ENCODE results near the gene CPAMD8.
"Not testable (repeated sequence)": the region's sequence is repeated elsewhere in the genome, so short reads cannot be mapped to it uniquely, and the experiment has no call there.

CPAMD8 gene

DNA sequence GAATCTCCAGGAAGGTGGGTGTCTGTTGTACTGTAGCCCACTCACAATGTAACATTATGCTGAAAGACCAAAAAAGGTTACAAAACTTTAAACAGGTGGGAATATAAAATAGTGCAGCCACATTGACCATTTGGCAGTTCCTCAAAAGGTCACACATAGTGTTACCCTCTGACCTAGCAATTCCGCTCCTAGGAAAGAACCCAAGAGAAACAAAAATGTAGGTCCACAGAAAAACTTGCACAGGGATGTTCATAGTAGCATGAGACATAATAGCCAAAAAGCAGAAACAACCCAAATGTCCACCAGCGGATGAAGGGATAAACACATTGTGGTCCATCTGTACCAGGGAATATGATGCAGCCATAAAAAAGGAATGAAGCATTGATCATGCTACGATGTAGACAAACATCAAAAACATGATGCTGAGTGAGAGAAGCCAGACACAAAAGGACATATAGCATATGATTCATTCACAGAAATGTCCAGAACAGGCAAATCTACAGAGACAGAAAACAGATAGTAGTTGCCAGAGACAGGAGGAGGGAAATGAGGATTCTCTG is 27.9 kb downstream of the CPAMD8 start:
- no peak for DNase-seq

DNA sequence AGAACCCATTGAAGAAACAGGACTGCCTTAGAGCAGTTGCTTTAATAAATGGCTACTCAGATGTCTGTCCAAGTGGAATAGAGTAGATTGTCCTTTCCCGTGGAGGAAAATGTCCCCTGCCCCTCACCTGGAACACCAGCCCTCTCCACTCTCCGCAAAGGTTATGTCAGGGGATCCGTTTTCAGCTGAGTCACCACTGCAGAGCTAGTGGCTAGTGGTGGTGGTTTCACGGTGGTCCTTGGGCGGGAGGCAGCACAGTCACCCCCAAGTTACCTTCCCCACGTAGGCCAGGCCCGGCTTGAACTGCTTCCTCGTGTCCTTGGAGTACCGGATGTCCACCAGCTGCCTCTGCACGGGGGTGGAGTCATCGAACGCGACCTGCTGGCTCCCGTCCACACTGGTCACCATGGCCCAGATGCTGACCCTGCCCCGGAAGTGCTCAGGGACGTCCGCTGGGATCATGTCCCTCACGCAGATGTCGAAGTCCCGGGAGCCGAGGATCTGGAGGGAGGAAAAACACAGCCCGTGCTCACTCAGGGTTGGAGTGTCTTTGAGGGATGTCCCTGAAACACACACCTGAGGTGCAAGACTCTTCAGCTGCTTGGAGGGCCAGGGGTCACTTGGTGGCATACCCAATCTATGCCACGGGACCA is 29.6 kb downstream of the CPAMD8 start:
- DNase-seq = not testable (repeated sequence)

DNA sequence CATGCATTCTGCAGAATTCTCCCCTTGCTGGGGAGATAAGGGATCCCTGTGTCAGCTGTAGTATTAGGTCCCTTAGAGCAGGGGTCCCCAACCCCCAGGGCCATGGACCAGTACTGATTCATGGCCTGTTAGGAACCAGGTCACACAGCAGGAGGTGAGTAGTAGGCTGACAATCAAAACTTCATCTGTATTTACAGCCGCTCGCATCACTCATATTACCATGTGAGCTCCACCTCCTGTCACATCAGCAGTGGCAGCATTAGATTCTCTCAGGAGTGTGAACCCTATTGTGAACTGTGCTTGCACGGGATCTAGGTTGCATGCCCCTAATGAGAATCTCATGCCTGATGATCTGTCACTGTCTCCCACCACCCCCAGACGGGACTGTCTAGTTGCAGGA is 37.9 kb downstream of the CPAMD8 start:
- DNase-seq = no peak

- DNase-seq = no peak
Observed at GRCh38 chr19:16985403-16985802, 41.2 kb downstream of the CPAMD8 start.

DNA sequence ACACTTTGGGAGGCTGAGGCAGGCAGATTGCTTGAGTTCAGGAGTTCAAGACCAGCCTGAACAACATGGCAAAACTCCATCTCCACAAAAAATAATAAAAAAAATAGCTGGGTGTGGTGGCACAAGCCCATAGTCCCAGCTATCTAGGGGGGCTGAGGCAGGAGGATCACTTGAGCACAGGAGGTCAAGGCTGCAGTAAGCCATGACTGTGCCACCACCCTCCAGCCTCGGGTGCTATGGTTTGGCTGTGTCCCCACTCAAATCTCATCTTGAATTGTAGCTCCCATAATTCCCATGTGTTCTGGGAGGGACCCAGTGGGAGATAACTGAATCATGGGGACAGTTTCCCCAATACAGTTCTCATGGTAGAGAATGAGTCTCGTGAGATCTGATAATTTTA is 44.0 kb downstream of the CPAMD8 start:
- not testable (repeated sequence) for DNase-seq

- DNase-seq = no peak
Observed at GRCh38 chr19:16978839-16979802, 47.5 kb downstream of the CPAMD8 start.

DNA sequence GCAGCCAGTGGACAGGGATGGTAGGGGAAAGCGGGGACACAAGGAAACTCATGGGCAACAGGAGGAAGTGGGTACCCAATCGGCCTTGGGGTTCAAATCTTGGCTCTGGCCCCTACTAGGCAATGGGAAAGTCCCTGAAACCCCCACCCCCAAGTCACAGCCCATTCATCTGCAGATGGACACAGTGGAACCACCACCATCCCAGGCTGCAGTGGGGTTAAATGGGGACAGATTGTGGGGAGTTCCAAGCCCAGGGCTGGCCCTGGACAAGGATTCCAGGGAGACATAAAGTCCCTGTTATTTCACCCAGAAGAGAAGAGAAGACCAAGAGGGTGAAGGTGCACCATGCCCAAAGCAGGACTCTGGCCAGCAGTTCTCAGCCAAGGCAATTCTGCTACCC is 48.5 kb downstream of the CPAMD8 start:
- no peak for DNase-seq

DNA sequence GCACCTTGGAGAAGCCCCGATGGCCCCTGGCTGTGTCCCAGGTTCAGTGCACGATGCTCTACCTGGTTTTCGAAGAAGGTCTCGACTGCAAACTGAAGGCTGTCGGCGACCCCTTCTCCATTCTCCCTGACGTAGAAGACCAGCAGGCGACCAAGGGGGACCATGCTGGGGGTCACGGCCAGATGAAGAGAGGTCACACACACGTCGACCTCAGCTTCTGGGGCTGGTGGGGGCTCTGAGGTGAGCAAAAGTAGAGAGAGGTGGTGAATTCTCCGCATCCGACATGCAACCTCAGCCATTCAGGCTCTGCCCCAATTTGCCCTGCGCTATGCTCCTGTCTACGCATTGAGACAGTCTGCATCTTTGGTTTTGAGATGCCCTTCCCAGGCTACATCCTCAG is 49.3 kb downstream of the CPAMD8 start:
- DNase-seq = no peak

GRCh38 chr19:16976446-16976845 is 50.2 kb downstream of the CPAMD8 start:
- no peak for DNase-seq

DNA sequence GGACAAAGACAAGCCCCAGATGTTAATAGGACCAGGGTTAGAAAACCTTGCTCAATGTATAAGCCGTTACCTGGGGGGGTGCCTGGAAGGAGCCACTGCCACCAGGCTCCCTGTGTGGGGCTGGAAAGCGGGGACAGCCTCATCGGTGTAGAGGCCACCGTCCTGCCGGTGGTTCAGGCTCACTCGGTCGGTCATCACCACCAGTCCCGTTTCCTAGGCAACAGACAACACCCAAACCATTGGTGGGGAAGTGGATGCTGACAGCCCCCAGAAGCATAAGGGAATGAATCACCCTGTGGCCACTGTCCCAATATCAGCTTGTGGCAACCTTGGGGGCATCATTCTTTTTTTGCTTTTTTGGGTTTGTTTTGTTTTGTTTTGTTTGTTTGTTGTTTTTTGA is 55.8 kb downstream of the CPAMD8 start:
- no peak for DNase-seq

GRCh38 chr19:16969135-16969534 is 57.5 kb downstream of the CPAMD8 start:
- no peak for DNase-seq

GRCh38 chr19:16960996-16961822 is 65.4 kb downstream of the CPAMD8 start:
- not testable (repeated sequence) for DNase-seq

DNA sequence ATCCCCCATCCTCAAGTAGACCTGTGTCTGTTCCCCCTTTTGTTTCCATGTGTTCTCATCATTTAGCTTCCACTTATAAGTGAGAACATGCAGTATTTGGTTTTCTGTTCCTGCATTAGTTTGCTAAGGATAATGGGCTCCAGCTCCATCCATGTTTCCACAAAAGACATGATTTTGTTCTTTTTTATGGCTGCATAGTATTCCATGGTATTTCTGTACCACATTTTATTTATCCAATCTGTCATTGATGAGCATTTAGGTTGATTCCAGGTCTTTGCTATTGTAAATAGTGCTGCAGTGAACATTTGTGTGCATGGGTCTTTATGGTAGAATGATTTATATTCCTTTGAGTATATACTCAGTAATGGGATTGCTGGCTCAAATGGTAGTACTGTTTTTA is 68.3 kb downstream of the CPAMD8 start:
- DNase-seq = not testable (repeated sequence)

GRCh38 chr19:16957855-16958254 is 68.8 kb downstream of the CPAMD8 start:
- DNase-seq = no peak

DNA sequence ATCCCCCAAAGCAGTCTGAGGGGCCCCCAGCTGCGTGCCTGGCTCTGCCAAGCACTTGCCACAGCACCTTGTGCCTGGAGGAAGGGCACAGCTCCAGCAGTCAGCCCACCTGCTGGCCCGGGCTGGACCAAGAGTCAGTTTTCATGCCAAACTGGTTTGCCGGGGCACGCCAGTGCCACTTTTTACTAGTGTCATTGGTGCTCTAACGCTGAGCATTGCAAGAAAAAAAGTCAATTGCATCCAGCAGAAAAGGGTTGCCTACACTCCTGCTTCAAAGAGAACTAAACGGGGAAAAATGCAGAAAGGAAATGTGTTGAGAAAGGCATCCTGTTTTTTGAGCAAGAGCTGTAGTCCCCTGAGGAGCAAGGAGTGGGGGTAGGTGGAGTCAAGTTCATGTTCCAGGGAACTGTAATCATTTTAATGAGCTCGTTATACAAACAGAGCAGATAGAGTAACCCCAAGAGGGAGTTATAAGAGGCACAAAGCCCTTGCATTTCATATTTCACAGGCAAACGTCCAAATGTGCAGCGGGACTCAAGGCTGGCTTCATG is 69.4 kb downstream of the CPAMD8 start:
- DNase-seq = no peak

DNA sequence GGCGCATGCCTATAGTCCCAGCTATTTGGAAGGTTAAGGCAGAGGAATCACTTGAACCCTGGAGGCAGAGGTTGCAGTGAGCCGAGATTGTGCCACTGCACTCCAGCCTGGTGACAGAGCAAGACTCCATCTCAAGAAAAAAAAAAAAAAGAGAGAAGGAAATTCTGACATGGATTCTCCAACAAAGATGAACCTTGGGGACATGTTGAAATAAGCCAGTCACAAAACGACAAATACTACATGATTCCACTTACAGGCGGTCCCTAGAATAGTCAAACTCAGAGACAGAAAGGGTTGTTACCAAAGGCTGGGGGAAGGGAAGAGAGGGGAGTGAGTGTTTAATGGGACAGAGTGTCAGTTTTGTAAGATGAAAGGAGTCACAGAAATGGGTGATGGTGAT is 71.4 kb downstream of the CPAMD8 start:
- DNase-seq = no peak

GRCh38 chr19:16952046-16952445 is 74.6 kb downstream of the CPAMD8 start:
- DNase-seq = no peak

DNA sequence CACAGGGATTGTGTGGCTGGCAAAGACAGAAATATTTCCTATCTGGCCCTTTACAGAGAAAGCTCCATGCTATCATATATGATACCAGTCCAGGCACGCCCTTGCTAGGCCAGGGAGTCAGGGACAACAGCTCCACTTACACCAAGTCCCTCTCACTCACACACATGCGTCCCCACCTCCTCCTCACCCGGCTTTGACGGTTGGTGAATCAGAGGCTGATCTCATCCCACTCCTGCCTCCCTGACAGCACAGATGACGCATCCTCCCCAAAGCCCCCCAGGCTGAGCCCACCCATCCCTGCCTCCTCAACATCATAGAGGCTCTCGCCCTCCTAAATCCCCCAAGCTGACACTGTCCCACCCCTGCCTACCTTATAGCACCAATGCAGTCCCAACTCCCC is 75.1 kb downstream of the CPAMD8 start:
- DNase-seq = no peak

DNA sequence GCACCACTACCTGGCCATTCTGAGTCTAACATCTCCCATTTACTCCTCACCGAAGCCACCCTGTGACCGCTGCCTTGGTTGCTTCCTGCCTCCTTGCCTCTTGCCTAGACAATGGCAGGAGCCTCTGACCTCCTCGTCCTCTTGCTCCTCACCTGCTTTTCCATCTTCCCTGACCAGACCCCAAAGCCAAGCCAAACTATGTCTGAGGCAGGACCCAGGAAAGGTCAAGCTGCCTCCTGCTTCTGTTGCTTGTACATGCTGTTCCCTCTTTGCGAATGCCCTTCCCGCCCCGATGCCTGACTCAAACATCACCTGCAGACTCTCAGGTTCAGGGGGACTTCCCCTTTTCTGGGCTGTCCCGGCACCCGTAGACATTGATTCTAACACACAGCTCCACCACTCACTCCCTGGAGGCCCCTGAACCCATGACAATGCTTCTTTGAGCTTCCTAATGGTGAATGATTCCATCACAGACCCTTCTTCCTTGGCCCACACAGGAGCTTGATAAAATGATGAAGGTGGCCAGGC is 77.0 kb downstream of the CPAMD8 start:
- no peak for DNase-seq

GRCh38 chr19:16946951-16947940 is 79.4 kb downstream of the CPAMD8 start:
- DNase-seq = no peak
